ENCODE results near the gene SHMT2. TPM values are rescaled to one million over a fixed set of nuclear protein-coding genes. Genes with fewer than 3 reads are reported as not detected.
A peak's percentile ranks its signal among the peaks of the same experiment; 100 is the strongest.

SHMT2 gene
- total RNA-seq, 4 donors from 2014 or later, result 41.3 to 107 (median 46.4) TPM

GRCh38 chr12:57250541-57250940, 21.0 kb downstream of the SHMT2 start:
- H3K36me3 ChIP-seq, result peaks cover 0 to 22% of the 10 kb centered on the region in 2 donors

GRCh38 chr12:57250956-57251355, 21.4 kb downstream of the SHMT2 start, which contains the start of gene STAC3:
TSS of gene STAC3 (minus strand) at chr12:57251187. CDS start at chr12:57249636, 1,551 bp downstream.
- Histone ChIP-seq H3K4me1 (peaks cover 36 to 38% of the 10 kb centered on the region in 2 donors), H3K27me3 (no peaks in the 10 kb centered on the region), H3K36me3 (peaks cover 0 to 22% of the 10 kb centered on the region in 2 donors), H3K4me3 (peak within 1 kb of the TSS; percentile 45 to 63 (median 61)), H3K27ac (peak within 1 kb of the TSS; percentile 88 to 96 (median 91)), H3K9me3 (no peaks in the 10 kb centered on the region)
- in situ Hi-C loops (cut with MboI; ENCODE audit: low sequenced_read_pairs in 4 of 4), result loop anchor here in 1 of 4 donors (25.0 kb wide), 1 partner anchor 186 kb away; the partner anchor contains the start of genes INHBC and R3HDM2
- peak; percentile 89 to 93 for ATAC-seq
- intact Hi-C loops (cut with DNase I; ENCODE audit: low total_unique reads), result no loop called here
- DNase-seq, result peak in 1 of 2 donors; percentile 85
- TF ChIP-seq CTCF (IDR thresholded peaks at IDR 0.05 in 4 of 5, conservative IDR thresholded peaks at IDR 0.05 in 1 of 5) (no peak), POLR2A (IDR thresholded peaks at IDR 0.05) (peak; percentile 65 to 83)

More at GRCh38 chr12:57250541-57250940, 21.0 kb downstream of the SHMT2 start:
- peaks cover 36 to 40% of the 10 kb centered on the region in 2 donors for H3K4me1 ChIP-seq
- H3K4me3 ChIP-seq, result peak overlapping the region; percentile 45 to 63 (median 61)
- H3K27ac ChIP-seq, result peak overlapping the region; percentile 88 to 96 (median 91)
- TF ChIP-seq CTCF (IDR thresholded peaks at IDR 0.05 in 4 of 5, conservative IDR thresholded peaks at IDR 0.05 in 1 of 5) (no peak), POLR2A (IDR thresholded peaks at IDR 0.05) (no peak)
- ATAC-seq (peak; percentile 92 to 94), DNase-seq (peak in 1 of 2 donors; percentile 71)
- H3K9me3 ChIP-seq, result no peaks in the 10 kb centered on the region
- H3K27me3 ChIP-seq, result no peaks in the 10 kb centered on the region
- intact Hi-C loops (cut with DNase I; ENCODE audit: low total_unique reads) (no loop called here), in situ Hi-C loops (cut with MboI; ENCODE audit: low sequenced_read_pairs in 4 of 4) (loop anchor here in 1 of 4 donors (25.0 kb wide), 1 partner anchor 187 kb away; the partner anchor contains the start of genes INHBC and R3HDM2)

- ATAC-seq, result no peak
- no peak for DNase-seq
- no peak for TF ChIP-seq CTCF (IDR thresholded peaks at IDR 0.05 in 4 of 5, conservative IDR thresholded peaks at IDR 0.05 in 1 of 5)
- TF ChIP-seq POLR2A (IDR thresholded peaks at IDR 0.05), result no peak
- Histone ChIP-seq H3K9me3 (no peaks in the 10 kb centered on the region), H3K27me3 (no peaks in the 10 kb centered on the region), H3K27ac (peak overlapping the region in 2 of 4 donors; percentile 16 to 23), H3K4me1 (peaks cover 22 to 36% of the 10 kb centered on the region in 2 donors), H3K4me3 (no peak overlapping the region), H3K36me3 (peaks cover 0 to 15% of the 10 kb centered on the region in 2 donors)
- intact Hi-C loops (cut with DNase I; ENCODE audit: low total_unique reads) (loop anchor here (5.0 kb wide), 1 partner anchor 268 kb away; the partner anchor contains the start of genes DDIT3 and MBD6), in situ Hi-C loops (cut with MboI; ENCODE audit: low sequenced_read_pairs in 4 of 4) (loop anchor here in 1 of 4 donors (25.0 kb wide), 1 partner anchor 183 kb away; the partner anchor contains the start of genes INHBC and R3HDM2)
Observed at GRCh38 chr12:57254506-57255280, 25.2 kb downstream of the SHMT2 start.

GRCh38 chr12:57255916-57256315, 26.4 kb downstream of the SHMT2 start:
- Histone ChIP-seq H3K9me3 (no peaks in the 10 kb centered on the region), H3K27me3 (no peaks in the 10 kb centered on the region), H3K27ac (peak overlapping the region in 1 of 4 donors; percentile 16), H3K4me1 (peaks cover 30 to 47% of the 10 kb centered on the region in 2 donors), H3K36me3 (peaks cover 0 to 15% of the 10 kb centered on the region in 2 donors), H3K4me3 (no peak overlapping the region)
- in situ Hi-C loops (cut with MboI; ENCODE audit: low sequenced_read_pairs in 4 of 4), result loop anchor here in 1 of 4 donors (25.0 kb wide), 1 partner anchor 181 kb away; the partner anchor contains the start of genes INHBC and R3HDM2
- ATAC-seq (no peak), DNase-seq (no peak)
- intact Hi-C loops (cut with DNase I; ENCODE audit: low total_unique reads), result loop anchor here (5.0 kb wide), 1 partner anchor 266 kb away; the partner anchor contains the start of genes DDIT3 and MBD6
- no peak for TF ChIP-seq CTCF (IDR thresholded peaks at IDR 0.05 in 4 of 5, conservative IDR thresholded peaks at IDR 0.05 in 1 of 5)
- TF ChIP-seq POLR2A (IDR thresholded peaks at IDR 0.05), result no peak

All from gastrocnemius medialis (tissue), 4 donors.